ENCODE measurements around the gene TSPOAP1. TPM values are rescaled to one million over a fixed set of nuclear protein-coding genes. Genes with fewer than 3 reads are reported as not detected.

Gene TSPOAP1
- total and polyA plus RNA-seq, 10 of the 15 experiments (the other 5 are each of a cell fraction or from before 2014, with no cell fraction given): 0.58 to 16.4 (median 4.2) TPM; not detected in 1

DNA sequence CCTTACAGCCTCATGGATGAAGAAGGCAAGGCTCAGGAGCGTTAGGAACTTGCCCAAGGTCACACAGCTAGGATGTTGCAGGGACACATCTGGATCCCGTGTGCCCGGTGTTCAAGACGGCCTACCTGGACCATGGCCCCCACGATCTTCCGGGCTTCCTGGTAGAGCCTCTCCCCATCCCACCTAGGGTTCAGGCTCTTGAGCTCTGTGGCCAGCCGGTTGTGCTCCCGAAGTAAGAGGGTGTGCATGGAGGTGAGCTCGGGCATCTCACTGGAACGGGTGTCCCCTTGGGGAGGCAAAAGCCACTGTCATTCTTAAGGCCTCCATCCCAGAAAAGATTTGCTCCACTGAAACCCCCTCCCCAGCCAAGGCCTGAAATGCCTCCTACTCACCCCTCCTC lies 53.2 kb downstream of the TSPOAP1 start:
- Histone ChIP-seq H3K9me3 (replicated peaks; ENCODE audit: control insufficient read depth, insufficient read depth, low read length) (no peaks in the 10 kb centered on the region), H3K9ac (ENCODE audit: control insufficient read depth, insufficient read depth, low read length) (no peak overlapping the region), H3K36me3 (ENCODE audit: control insufficient read depth in 2 of 2, insufficient read depth in 2 of 2, low read length in 1 of 2) (no peaks in the 10 kb centered on the region), H3K4me1 (ENCODE audit: control insufficient read depth, insufficient read depth, low read length) (no peaks in the 10 kb centered on the region; the same call in 1 of the 2 replicates), H2AFZ (ENCODE audit: control insufficient read depth, low read depth, low read length) (no peak overlapping the region), H3K27ac (ENCODE audit: control insufficient read depth, insufficient read depth) (no peak overlapping the region), H4K20me1 (ENCODE audit: control insufficient read depth, insufficient read depth) (no peaks in the 10 kb centered on the region), H3K4me3 (no peak overlapping the region), H3K79me2 (ENCODE audit: control insufficient read depth, insufficient read depth, low read length) (no peaks in the 10 kb centered on the region), H3K27me3 (replicated peaks in 1 of 2; ENCODE audit: control insufficient read depth in 2 of 2, insufficient read depth in 2 of 2, low read length in 1 of 2) (no peaks in the 10 kb centered on the region; a peak in 1 of 4 replicates), H3K4me2 (ENCODE audit: control insufficient read depth, insufficient read depth) (no peak overlapping the region)
- WGBS (ENCODE audit: insufficient coverage, insufficient replicate concordance, low lambda C conversion rate, missing lambda C conversion rate): 66% methylated on average over 10 of the region's 10 CpGs
- FAIRE-seq: no peak
- ATAC-seq: no peak
- SMC1A ChIA-PET (ENCODE audit: uncharacterized antibody, unreplicated experiment): interaction anchor here (1.2 to 1.5 kb wide), 5 partner anchors 69 to 144 kb away, joined by 3 to 4 read pairs (median 4); partner anchors contain the start of gene RNF43
- POLR2A ChIA-PET: interaction anchor here (0.6 kb wide), 1 partner anchor 1588 kb away, joined by 3 read pairs; no protein-coding TSS in a partner anchor
- RAD21 ChIA-PET (ENCODE audit: unreplicated experiment): interaction anchor here (1.2 kb wide), 1 partner anchor 42 kb away, joined by 4 read pairs; no protein-coding TSS in a partner anchor
- no peak for DNase-seq (ENCODE audit: low read depth, low spot score)
- CTCF ChIA-PET: interaction anchor here (0.9 to 1.6 kb wide), 10 partner anchors 16 to 312 kb away, joined by 3 to 5 read pairs (median 4); partner anchors contain the start of genes RNF43 and SUPT4H1
- TF ChIP-seq YBX1 (IDR thresholded peaks at IDR 0.05) (no peak), SIN3A (IDR thresholded peaks at IDR 0.05; ENCODE audit: low read depth, low read length) (no peak)
- in situ Hi-C loops (cut with MboI): no loop called here
- no TSS peak for BruUV-seq (replicated peaks)
- intact Hi-C loops (cut with micrococcal nuclease; ENCODE audit: unreplicated experiment): no loop called here

DNA sequence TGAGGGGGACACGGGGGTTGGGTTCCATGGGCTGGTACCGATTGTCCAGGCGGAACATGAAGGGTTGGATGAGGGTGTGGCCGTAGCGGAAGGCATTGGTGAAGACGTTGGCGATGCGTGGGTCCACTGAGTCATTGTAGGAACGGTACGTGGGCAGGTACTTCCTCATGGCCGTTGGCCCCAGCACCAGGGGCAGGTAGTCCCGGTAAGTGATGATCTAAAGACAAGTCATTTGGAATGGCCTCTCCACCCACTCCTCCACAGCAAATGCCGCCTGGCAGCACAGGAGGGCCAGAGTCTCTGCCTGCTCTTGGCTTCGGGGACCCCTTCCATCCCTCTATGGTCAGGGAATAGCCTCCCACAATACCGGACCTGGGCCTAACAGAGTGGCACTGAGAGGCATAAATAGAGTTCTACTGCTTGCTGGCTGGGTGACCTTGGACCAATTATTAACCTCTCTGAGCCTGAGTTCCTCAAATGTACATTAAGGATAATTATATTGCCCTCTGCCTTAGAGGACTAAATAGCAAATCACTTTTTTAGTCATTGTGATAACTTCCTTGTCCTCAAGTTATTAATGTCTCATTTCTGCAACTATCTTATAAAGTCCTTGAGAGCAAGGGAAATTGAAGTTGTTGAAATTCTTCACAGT lies 55.0 kb downstream of the TSPOAP1 start:
- FAIRE-seq (no peak), DNase-seq (ENCODE audit: low read depth, low spot score) (no peak), ATAC-seq (peak; percentile 60)
- BruUV-seq (replicated peaks): no TSS peak
- H3K9ac ChIP-seq (ENCODE audit: control insufficient read depth, insufficient read depth, low read length): no peak overlapping the region
- intact Hi-C loops (cut with micrococcal nuclease; ENCODE audit: unreplicated experiment): no loop called here
- in situ Hi-C loops (cut with MboI): no loop called here
- H3K27me3 ChIP-seq (replicated peaks in 1 of 2; ENCODE audit: control insufficient read depth in 2 of 2, insufficient read depth in 2 of 2, low read length in 1 of 2): no peaks in the 10 kb centered on the region; a peak in 1 of 4 replicates
- H3K9me3 ChIP-seq (replicated peaks; ENCODE audit: control insufficient read depth, insufficient read depth, low read length): no peaks in the 10 kb centered on the region
- H3K4me2 ChIP-seq (ENCODE audit: control insufficient read depth, insufficient read depth): no peak overlapping the region
- ChIA-PET POLR2A (no interaction called here), CTCF (interaction anchor here (1.6 kb wide), 1 partner anchor 30 kb away, joined by 4 read pairs; no protein-coding TSS in a partner anchor), RAD21 (ENCODE audit: unreplicated experiment) (no interaction called here), SMC1A (ENCODE audit: uncharacterized antibody, unreplicated experiment) (no interaction called here)
- no peaks in the 10 kb centered on the region for H3K79me2 ChIP-seq (ENCODE audit: control insufficient read depth, insufficient read depth, low read length)
- no peak overlapping the region for H3K4me3 ChIP-seq
- under 1% methylated on average over 14 of the region's 15 CpGs for WGBS (ENCODE audit: insufficient coverage, insufficient replicate concordance, low lambda C conversion rate, missing lambda C conversion rate)
- H3K36me3 ChIP-seq (ENCODE audit: control insufficient read depth in 2 of 2, insufficient read depth in 2 of 2, low read length in 1 of 2): no peaks in the 10 kb centered on the region
- no peaks in the 10 kb centered on the region for H4K20me1 ChIP-seq (ENCODE audit: control insufficient read depth, insufficient read depth)
- H3K27ac ChIP-seq (ENCODE audit: control insufficient read depth, insufficient read depth): no peak overlapping the region
- no peaks in the 10 kb centered on the region; the same call in 1 of the 2 replicates for H3K4me1 ChIP-seq (ENCODE audit: control insufficient read depth, insufficient read depth, low read length)
- H2AFZ ChIP-seq (ENCODE audit: control insufficient read depth, low read depth, low read length): no peak overlapping the region
- no peak for TF ChIP-seq SUZ12 (IDR thresholded peaks at IDR 0.05; ENCODE audit: unreplicated experiment)
- peak; percentile 29; the same call in 1 of the 2 replicates for TF ChIP-seq JUNB (IDR thresholded peaks at IDR 0.05)
- TF ChIP-seq KLF5 (IDR thresholded peaks at IDR 0.05; ENCODE audit: partially characterized antibody): no peak
- TF ChIP-seq, protein P1, sequence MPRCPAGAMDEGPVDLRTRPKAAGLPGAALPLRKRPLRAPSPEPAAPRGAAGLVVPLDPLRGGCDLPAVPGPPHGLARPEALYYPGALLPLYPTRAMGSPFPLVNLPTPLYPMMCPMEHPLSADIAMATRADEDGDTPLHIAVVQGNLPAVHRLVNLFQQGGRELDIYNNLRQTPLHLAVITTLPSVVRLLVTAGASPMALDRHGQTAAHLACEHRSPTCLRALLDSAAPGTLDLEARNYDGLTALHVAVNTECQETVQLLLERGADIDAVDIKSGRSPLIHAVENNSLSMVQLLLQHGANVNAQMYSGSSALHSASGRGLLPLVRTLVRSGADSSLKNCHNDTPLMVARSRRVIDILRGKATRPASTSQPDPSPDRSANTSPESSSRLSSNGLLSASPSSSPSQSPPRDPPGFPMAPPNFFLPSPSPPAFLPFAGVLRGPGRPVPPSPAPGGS (IDR thresholded peaks at IDR 0.05; ENCODE audit: borderline replicate concordance, insufficient read depth, low read depth, low read length, poor library complexity, severe bottlenecking): no peak
- TF ChIP-seq ZZZ3 (IDR thresholded peaks at IDR 0.05; ENCODE audit: control insufficient read depth, insufficient read length, low read depth): no peak
- TF ChIP-seq NFXL1 (IDR thresholded peaks at IDR 0.05; ENCODE audit: borderline replicate concordance): no peak
- peak; percentile 26; the same call in 1 of the 2 replicates for TF ChIP-seq PAX5 (IDR thresholded peaks at IDR 0.05; ENCODE audit: borderline replicate concordance, low read depth, low read length)
- TF ChIP-seq BCL11A (IDR thresholded peaks at IDR 0.05; ENCODE audit: low read depth, low read length): 0 out of 2 replicates have a peak, but pooled peaks have one; percentile 34
- TF ChIP-seq, protein P2, sequence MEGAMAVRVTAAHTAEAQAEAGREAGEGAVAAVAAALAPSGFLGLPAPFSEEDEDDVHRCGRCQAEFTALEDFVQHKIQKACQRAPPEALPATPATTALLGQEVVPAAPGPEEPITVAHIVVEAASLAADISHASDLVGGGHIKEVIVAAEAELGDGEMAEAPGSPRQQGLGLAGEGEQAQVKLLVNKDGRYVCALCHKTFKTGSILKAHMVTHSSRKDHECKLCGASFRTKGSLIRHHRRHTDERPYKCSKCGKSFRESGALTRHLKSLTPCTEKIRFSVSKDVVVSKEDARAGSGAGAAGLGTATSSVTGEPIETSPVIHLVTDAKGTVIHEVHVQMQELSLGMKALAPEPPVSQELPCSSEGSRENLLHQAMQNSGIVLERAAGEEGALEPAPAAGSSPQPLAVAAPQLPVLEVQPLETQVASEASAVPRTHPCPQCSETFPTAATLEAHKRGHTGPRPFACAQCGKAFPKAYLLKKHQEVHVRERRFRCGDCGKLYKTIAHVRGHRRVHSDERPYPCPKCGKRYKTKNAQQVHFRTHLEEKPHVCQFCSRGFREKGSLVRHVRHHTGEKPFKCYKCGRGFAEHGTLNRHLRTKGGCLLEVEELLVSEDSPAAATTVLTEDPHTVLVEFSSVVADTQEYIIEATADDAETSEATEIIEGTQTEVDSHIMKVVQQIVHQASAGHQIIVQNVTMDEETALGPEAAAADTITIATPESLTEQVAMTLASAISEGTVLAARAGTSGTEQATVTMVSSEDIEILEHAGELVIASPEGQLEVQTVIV (IDR thresholded peaks at IDR 0.05; ENCODE audit: borderline replicate concordance, partially characterized antibody): no peak
- TF ChIP-seq SIX5 (IDR thresholded peaks at IDR 0.05; ENCODE audit: low read depth, low read length, severe bottlenecking): no peak
- 0 out of 2 replicates have a peak, but pooled peaks have one; percentile 11 for TF ChIP-seq ATF7 (IDR thresholded peaks at IDR 0.05; ENCODE audit: low read depth)

All from GM12878 (cell line).